Neural cell (in vitro differentiated cells): ENCODE results near the gene FAM219B. TPM values are rescaled to one million over a fixed set of nuclear protein-coding genes. Genes with fewer than 3 reads are reported as not detected.

ENCODE experiments used
- H2AFZ ChIP-seq: fragments of 200-600, 300-800 bp; sonication (generic), shearing (Covaris generic); 2 replicates; pipeline ENCODE4 v1.6.0; 2014; ENCODE audit warnings: low read depth, mild to moderate bottlenecking, antibody characterized with exemption, low read length, moderate library complexity
- H3F3A ChIP-seq: fragments of 200-600 bp; shearing (Covaris generic); 2 replicates; pipeline ENCODE4 v1.6.1; 2016; ENCODE audit warnings: mild to moderate bottlenecking, moderate library complexity, mixed read lengths, antibody characterized with exemption, low read length; ENCODE audit not compliant: insufficient read depth, poor library complexity, severe bottlenecking
- H3K27ac ChIP-seq: fragments of 200-600, 300-800 bp; sonication (generic), shearing (Covaris generic); 2 replicates; pipeline ENCODE4 v1.5.1; 2014; ENCODE audit warnings: mild to moderate bottlenecking, low read length, moderate library complexity
- H3K27me3 ChIP-seq: fragments of 300-800, 200-600 bp; sonication (generic), shearing (Covaris generic); 2 replicates; pipeline ENCODE4 v1.6.0; 2014; ENCODE audit warnings: mild to moderate bottlenecking, low read depth, low read length, moderate library complexity; ENCODE audit not compliant: insufficient read depth
- H3K36me3 ChIP-seq: fragments of 300-800, 200-600 bp; sonication (generic), shearing (Covaris generic); 2 replicates; pipeline ENCODE4 v1.5.1; 2014; ENCODE audit warnings: mild to moderate bottlenecking, antibody characterized with exemption, low read length, moderate library complexity; ENCODE audit not compliant: insufficient read depth
- H3K4me2 ChIP-seq: fragments of 300-800, 200-600 bp; sonication (generic), shearing (Covaris generic); 2 replicates; pipeline ENCODE4 v1.6.0; 2014; ENCODE audit warnings: mild to moderate bottlenecking, low read length
- H3K4me3 ChIP-seq: fragments of 300-800, 200-600 bp; sonication (generic), shearing (Covaris generic); 2 replicates; pipeline ENCODE4 v1.5.1; 2014; ENCODE audit warnings: mild to moderate bottlenecking, low read length, moderate library complexity
- H3K79me2 ChIP-seq: fragments of 200-600 bp; shearing (Covaris generic); replicated peaks from 2 replicates; pipeline ENCODE4 v1.6.0; 2014; ENCODE audit warnings: mild to moderate bottlenecking, low read length, moderate library complexity; ENCODE audit not compliant: insufficient read depth
- H3K9ac ChIP-seq: fragments of 300-800, 200-600 bp; sonication (generic), shearing (Covaris generic); 2 replicates; pipeline ENCODE4 v1.6.1; 2016; ENCODE audit warnings: mild to moderate bottlenecking, low read length, mixed read lengths
- H3K9me2 ChIP-seq: fragments of 200-600 bp; shearing (Covaris generic); 2 replicates; pipeline ENCODE4 v1.6.1; 2016; ENCODE audit warnings: mild to moderate bottlenecking, low read length, mixed read lengths; ENCODE audit not compliant: insufficient read depth
- H3K9me3 ChIP-seq: fragments of 200-600, 300-800 bp; sonication (generic), shearing (Covaris generic); 2 replicates; pipeline ENCODE4 v1.6.1; 2016; ENCODE audit warnings: mild to moderate bottlenecking, mixed run types, low read length, moderate library complexity, mixed read lengths
- H4K20me1 ChIP-seq: fragments of 200-600 bp; shearing (Covaris generic); 2 replicates; pipeline ENCODE4 v1.6.1; 2016; ENCODE audit warnings: mild to moderate bottlenecking, mixed run types; ENCODE audit not compliant: insufficient read depth
- CTCF ChIP-seq: fragments of 450-650 bp; IDR thresholded peaks from 2 replicates; pipeline ENCODE4 v1.5.1; 2014; ENCODE audit warnings: antibody characterized with exemption, mild to moderate bottlenecking, moderate library complexity; ENCODE audit not compliant: poor library complexity, severe bottlenecking
- EP300 ChIP-seq: fragments of 450-650 bp; conservative IDR thresholded peaks from 2 replicates; pipeline ENCODE4 v1.6.1; 2014; ENCODE audit warnings: antibody characterized with exemption, mild to moderate bottlenecking, moderate library complexity; ENCODE audit not compliant: poor library complexity, severe bottlenecking
- EZH2 ChIP-seq: fragments of 200-600, 300-800 bp; shearing (Covaris generic), sonication (generic); IDR thresholded peaks from 2 replicates; pipeline ENCODE4 v1.6.1; 2014; ENCODE audit warnings: antibody characterized with exemption, low read length, borderline replicate concordance, mild to moderate bottlenecking; ENCODE audit not compliant: insufficient read depth, poor library complexity, severe bottlenecking
- MXI1 ChIP-seq: fragments of 450-650 bp; conservative IDR thresholded peaks from 2 replicates; pipeline ENCODE4 v1.6.1; 2014; ENCODE audit warnings: antibody characterized with exemption, mild to moderate bottlenecking; ENCODE audit not compliant: poor library complexity, severe bottlenecking
- POLR2AphosphoS5 ChIP-seq: IDR thresholded peaks from 2 replicates; pipeline ENCODE4 v1.6.1; 2012
- RAD21 ChIP-seq: fragments of 450-650 bp; conservative IDR thresholded peaks from 2 replicates; pipeline ENCODE4 v1.6.1; 2014; ENCODE audit warnings: antibody characterized with exemption, mild to moderate bottlenecking, moderate library complexity
- REST ChIP-seq: IDR thresholded peaks from 2 replicates; pipeline ENCODE4 v1.6.1; 2012; ENCODE audit warnings: borderline replicate concordance
- SMC3 ChIP-seq: fragments of 450-650 bp; conservative IDR thresholded peaks from 2 replicates; pipeline ENCODE4 v1.6.1; 2014; ENCODE audit warnings: antibody characterized with exemption, mild to moderate bottlenecking, moderate library complexity; ENCODE audit not compliant: poor library complexity
- TAF1 ChIP-seq: IDR thresholded peaks from 2 replicates; pipeline ENCODE4 v1.6.1; 2012; ENCODE audit warnings: low read depth
- polyA plus RNA-seq: library from polyadenylated mRNA; depleted of rRNA; stranded (reverse); fragments of >200 nt; gene quantifications from 2 replicates; pipeline ENCODE4 v1.2.3, GENCODE V29; 2014

FAM219B gene
- polyA plus RNA-seq, 1 donor from 2014 or later, result 250 TPM

GRCh38 chr15:74892931-74893330 lies 13.7 kb downstream of the FAM219B start:
- no peaks in the 10 kb centered on the region for H3K9me3 ChIP-seq
- H3K27ac ChIP-seq, result no peak overlapping the region
- H3K4me2 ChIP-seq, result no peak overlapping the region
- H3K79me2 ChIP-seq, result no peaks in the 10 kb centered on the region
- H3K27me3 ChIP-seq, result no peaks in the 10 kb centered on the region
- no peaks in the 10 kb centered on the region for H3F3A ChIP-seq
- no peaks in the 10 kb centered on the region for H4K20me1 ChIP-seq
- no peaks in the 10 kb centered on the region for H3K9me2 ChIP-seq
- TF ChIP-seq SMC3, result no peak
- peak; percentile 14 for TF ChIP-seq POLR2AphosphoS5
- H2AFZ ChIP-seq, result no peak overlapping the region
- no peak overlapping the region for H3K9ac ChIP-seq
- no peak overlapping the region for H3K4me3 ChIP-seq
- H3K36me3 ChIP-seq, result peaks cover 5% of the 10 kb centered on the region

- Histone ChIP-seq H3K9me2 (no peaks in the 10 kb centered on the region), H3K4me3 (no peak overlapping the region), H2AFZ (no peak overlapping the region), H3K27me3 (no peaks in the 10 kb centered on the region), H3F3A (no peaks in the 10 kb centered on the region), H3K79me2 (no peaks in the 10 kb centered on the region), H3K4me2 (no peak overlapping the region), H4K20me1 (no peaks in the 10 kb centered on the region), H3K9ac (no peak overlapping the region), H3K9me3 (no peaks in the 10 kb centered on the region), H3K27ac (no peak overlapping the region), H3K36me3 (peaks cover 5% of the 10 kb centered on the region)
- no peak for TF ChIP-seq TAF1
- no peak for TF ChIP-seq SMC3
- no peak for TF ChIP-seq EP300
- no peak for TF ChIP-seq CTCF
- no peak for TF ChIP-seq POLR2AphosphoS5
- TF ChIP-seq RAD21, result no peak
- no peak for TF ChIP-seq REST
- no peak for TF ChIP-seq MXI1
- TF ChIP-seq EZH2, result no peak
Observed at GRCh38 chr15:74892313-74892712, 14.3 kb downstream of the FAM219B start.

- Histone ChIP-seq H3K4me3 (peak overlapping the region; percentile 82), H3K27me3 (no peaks in the 10 kb centered on the region), H3K36me3 (peaks cover 5% of the 10 kb centered on the region), H3K9me2 (no peaks in the 10 kb centered on the region), H4K20me1 (no peaks in the 10 kb centered on the region), H3K27ac (no peak overlapping the region), H3K79me2 (no peaks in the 10 kb centered on the region), H2AFZ (no peak overlapping the region), H3K9me3 (no peaks in the 10 kb centered on the region), H3F3A (no peaks in the 10 kb centered on the region), H3K9ac (no peak overlapping the region), H3K4me2 (no peak overlapping the region)
- no peak for TF ChIP-seq TAF1
Observed at GRCh38 chr15:74891469-74891868, 15.2 kb downstream of the FAM219B start.
